NB4 (cell line): ENCODE results near the gene DYSF.

Experiments
- DNase-seq: peaks from one replicate; pipeline ENCODE4 v3.0.0; 2010; ENCODE audit warnings: low read depth
- H3K4me3 ChIP-seq: one replicate; pipeline ENCODE4 v1.5.1; 2011; ENCODE audit warnings: mild to moderate bottlenecking, low read depth, low read length, moderate library complexity
- MYC ChIP-seq: IDR thresholded peaks from 2 replicates; pipeline ENCODE4 v1.6.1; 2011; ENCODE audit warnings: low read depth, low read length
- POLR2A ChIP-seq: IDR thresholded peaks from 2 replicates; pipeline ENCODE4 v1.6.1; 2011; ENCODE audit warnings: mild to moderate bottlenecking; ENCODE audit not compliant: insufficient read length; ENCODE audit errors: extremely low read depth
- TF ChIP-seq, protein P1 (sequence below): IDR thresholded peaks from 2 replicates; pipeline ENCODE4 v1.6.1; 2011; ENCODE audit warnings: low read depth, low read length
- TF ChIP-seq, protein P2 (sequence below): IDR thresholded peaks from one replicate; pipeline ENCODE4 v1.5.1; 2012; ENCODE audit warnings: low read depth, low read length

The DYSF gene

DNA sequence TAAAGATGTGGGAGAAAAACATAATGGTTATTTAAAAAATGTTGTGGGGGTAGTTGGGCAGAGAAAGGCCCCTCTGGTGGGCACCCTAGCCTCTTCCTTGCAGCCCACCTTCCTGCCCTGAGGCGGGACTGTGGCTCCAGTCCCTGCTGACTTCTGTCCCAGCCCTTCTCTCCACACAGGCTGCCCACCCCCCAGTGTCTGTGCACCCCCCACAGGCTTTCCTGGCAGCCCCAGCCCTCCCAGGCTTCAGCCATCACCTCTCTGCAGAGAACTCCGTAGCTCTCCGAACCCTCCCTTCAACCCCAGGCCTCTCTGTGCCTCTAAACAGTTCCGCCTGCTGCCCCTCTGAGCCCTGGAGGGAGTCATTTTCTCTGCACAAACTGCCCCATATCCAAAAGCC is 75.4 kb downstream of the DYSF start:
- no peak for DNase-seq
- no peak overlapping the region for H3K4me3 ChIP-seq
- TF ChIP-seq, protein P1, sequence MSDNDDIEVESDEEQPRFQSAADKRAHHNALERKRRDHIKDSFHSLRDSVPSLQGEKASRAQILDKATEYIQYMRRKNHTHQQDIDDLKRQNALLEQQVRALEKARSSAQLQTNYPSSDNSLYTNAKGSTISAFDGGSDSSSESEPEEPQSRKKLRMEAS, result no peak
- TF ChIP-seq, protein P2, sequence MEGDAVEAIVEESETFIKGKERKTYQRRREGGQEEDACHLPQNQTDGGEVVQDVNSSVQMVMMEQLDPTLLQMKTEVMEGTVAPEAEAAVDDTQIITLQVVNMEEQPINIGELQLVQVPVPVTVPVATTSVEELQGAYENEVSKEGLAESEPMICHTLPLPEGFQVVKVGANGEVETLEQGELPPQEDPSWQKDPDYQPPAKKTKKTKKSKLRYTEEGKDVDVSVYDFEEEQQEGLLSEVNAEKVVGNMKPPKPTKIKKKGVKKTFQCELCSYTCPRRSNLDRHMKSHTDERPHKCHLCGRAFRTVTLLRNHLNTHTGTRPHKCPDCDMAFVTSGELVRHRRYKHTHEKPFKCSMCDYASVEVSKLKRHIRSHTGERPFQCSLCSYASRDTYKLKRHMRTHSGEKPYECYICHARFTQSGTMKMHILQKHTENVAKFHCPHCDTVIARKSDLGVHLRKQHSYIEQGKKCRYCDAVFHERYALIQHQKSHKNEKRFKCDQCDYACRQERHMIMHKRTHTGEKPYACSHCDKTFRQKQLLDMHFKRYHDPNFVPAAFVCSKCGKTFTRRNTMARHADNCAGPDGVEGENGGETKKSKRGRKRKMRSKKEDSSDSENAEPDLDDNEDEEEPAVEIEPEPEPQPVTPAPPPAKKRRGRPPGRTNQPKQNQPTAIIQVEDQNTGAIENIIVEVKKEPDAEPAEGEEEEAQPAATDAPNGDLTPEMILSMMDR, result no peak
- no peak for TF ChIP-seq POLR2A
- no peak for TF ChIP-seq MYC

DNA sequence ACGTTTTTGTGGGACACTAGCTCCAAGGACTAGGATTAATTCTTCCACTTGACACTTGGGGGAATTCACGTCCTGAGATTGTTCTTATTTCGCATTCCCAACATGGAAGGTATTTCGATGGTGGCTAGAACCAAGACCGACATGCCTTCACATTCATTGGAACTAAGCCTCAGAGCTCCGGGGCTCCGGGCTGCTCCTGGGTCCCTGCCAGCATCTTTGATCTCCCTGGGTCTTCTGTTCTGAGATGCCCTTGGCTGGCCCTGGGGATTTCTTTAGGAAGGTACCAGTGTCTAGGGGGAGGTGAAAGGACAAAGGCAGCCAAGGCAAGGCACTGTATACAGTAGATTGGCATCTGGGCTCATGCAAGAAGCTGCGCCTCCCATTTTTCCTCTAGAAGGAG is 76.8 kb downstream of the DYSF start:
- TF ChIP-seq, protein P1, result no peak
- TF ChIP-seq MYC, result no peak
- TF ChIP-seq, protein P2, result no peak
- no peak for TF ChIP-seq POLR2A
- no peak for DNase-seq
- no peak overlapping the region for H3K4me3 ChIP-seq

DNA sequence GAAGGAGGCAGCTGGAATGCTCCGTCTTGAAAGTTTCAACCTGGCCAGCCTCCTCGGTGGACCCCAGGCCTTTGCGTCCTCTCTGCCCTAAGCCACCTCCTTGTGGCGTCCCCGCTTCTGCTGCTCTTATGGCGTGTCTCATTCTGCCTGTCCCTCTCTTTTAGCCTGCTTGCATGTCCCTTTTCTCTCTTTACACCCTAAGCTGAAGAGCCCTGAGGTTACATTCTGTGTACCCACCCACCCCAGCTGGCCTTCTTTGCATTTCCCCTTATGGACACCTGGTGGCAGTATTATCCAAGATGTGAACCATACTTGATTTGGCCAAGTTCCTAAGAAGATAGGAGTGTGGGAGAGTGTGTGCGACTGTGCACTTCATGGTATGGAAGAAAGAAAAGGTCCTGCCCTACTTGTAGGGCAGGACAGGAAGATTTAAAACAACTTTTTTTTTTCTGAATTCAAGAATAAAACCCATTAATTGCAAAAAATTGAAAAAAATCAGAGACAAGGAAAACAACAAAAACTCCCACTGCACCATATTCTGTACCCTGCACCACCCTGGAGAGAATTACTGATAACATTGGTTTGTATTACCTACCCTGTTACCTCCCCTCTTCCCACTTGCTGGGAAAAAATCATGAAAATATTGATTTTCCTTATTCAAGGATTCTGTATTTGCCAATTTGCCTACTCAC is 77.4 kb downstream of the DYSF start:
- DNase-seq, result peak; percentile 68

DNA sequence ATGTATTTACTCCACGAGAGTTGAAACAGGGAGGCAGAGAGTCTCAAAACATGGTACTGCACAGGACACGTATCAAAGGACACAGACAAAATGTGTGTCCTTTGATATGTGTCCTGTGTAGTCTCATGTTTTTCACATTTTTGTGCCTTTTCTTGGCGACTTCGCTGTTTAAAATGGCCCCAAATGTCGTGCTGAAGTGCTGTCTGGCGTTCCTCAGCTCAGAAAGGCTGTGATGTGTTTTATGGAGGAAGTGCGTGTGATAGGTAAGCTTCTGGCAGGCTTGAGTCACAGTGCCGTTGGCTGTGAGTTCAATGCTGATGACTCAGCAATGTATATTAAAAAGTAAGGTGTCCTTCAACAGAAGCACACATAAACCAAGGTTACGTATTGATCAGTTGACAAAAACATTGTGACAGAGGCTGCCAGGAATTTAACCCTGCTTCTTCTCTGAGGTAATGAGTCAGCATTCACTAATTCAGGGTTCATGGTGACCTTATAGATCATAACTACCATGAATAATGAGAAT is 78.2 kb downstream of the DYSF start:
- peak; percentile 22 for DNase-seq
- TF ChIP-seq, protein P2, result no peak
- TF ChIP-seq, protein P1, result no peak
- TF ChIP-seq MYC (no peak), POLR2A (no peak)

More for the DNA sequence above, 77.4 kb downstream of the DYSF start:
- TF ChIP-seq, protein P2, result peak; percentile 71
- TF ChIP-seq POLR2A, result no peak
- no peak for TF ChIP-seq MYC
- H3K4me3 ChIP-seq, result no peak overlapping the region

DNA sequence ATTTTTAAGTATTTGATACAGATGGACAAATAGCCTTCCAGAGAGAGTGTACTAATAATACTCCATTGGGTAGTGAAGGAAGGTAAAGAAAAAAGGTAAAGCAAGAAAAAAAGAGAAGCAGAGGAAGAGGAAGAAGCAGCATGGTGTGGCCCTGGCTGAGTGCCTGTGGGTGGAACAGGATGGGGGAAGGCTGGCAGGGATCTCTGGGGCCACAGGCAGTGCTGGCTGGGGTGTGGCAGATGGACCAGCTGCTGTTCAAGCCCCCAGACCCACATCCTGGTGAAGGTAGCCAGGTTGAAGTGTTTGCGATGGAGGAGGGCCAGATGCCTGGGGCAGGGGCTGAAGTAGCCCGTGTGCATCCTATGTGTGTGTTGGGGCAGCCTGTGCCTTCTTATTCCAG is 79.0 kb downstream of the DYSF start:
- H3K4me3 ChIP-seq, result no peak overlapping the region
- TF ChIP-seq, protein P2, result no peak
- TF ChIP-seq POLR2A, result no peak
- no peak for TF ChIP-seq MYC
- TF ChIP-seq, protein P1, result no peak
- no peak for DNase-seq

More for the DNA sequence above, 78.2 kb downstream of the DYSF start:
- H3K4me3 ChIP-seq, result no peak overlapping the region

DNA sequence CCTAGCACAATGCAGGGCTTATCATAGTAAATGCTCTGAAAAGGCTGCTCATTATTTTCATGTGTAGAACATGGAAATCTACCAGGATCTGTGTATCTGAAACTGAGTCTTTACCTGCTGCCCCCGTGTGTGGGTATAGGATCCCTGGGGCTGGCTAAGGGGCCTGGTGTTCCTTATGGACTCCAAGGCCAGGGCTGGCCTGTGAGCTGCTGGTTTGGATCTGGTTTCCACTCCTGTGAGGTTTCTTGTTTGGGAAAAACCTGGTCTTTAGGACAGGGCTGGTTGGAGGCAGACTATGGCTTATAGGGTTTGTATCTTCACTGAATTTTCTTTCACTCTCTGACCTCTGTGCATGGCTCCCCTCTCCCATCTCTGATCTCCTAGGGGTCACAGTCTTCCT is 80.8 kb downstream of the DYSF start:
- no peak for DNase-seq
- TF ChIP-seq, protein P2, result no peak
- TF ChIP-seq POLR2A (no peak), MYC (no peak)
- TF ChIP-seq, protein P1, result no peak
- H3K4me3 ChIP-seq, result no peak overlapping the region
